IMR-90 (cell line): ENCODE data around the gene CRAMP1. TPM values are rescaled to one million over a fixed set of nuclear protein-coding genes. Genes with fewer than 3 reads are reported as not detected.

Experiments
- ATAC-seq: fragments of 200-7000 bp; cut with Tn5 transposase; 2 replicates; pipeline ENCODE4 v1.9.1; 2020; ENCODE audit warnings: low read depth, mild to moderate bottlenecking, moderate library complexity
- BruUV-seq: library from RNA; stranded (reverse); fragments of 400-500 nt; replicated peaks from 2 replicates; lab custom pipeline; 2021; lab: Mats Ljungman, UMichigan
- CTCF ChIA-PET: fragments of 300-600 bp; formaldehyde crosslinking; extraction: SDS; loops from one replicate; lab custom pipeline; 2021; ENCODE audit warnings: antibody characterized with exemption; lab: Yijun Ruan, JAX
- POLR2A ChIA-PET: fragments of 300-600 bp; sonication (Branson Sonifier 250); formaldehyde crosslinking; loops from one replicate; lab custom pipeline; 2022; ENCODE audit warnings: antibody characterized with exemption; ENCODE audit not compliant: unreplicated experiment; lab: Charles Lee
- DNase-seq: peaks from one replicate; pipeline ENCODE4 v3.0.0; 2013
- H2AFZ ChIP-seq: replicated peaks from 2 replicates; pipeline ENCODE3; 2013; ENCODE audit warnings: low read length, mild to moderate bottlenecking; ENCODE audit not compliant: poor library complexity
- H2AK5ac ChIP-seq: 2 replicates; pipeline ENCODE4 v1.6.1; 2013; ENCODE audit warnings: low read depth, low read length, inconsistent platforms
- H2AK9ac ChIP-seq: replicated peaks from 2 replicates; pipeline ENCODE3; 2013; ENCODE audit warnings: mild to moderate bottlenecking, low read depth, low read length, moderate library complexity; ENCODE audit not compliant: poor library complexity
- H2BK120ac ChIP-seq: 2 replicates; pipeline ENCODE4 v1.6.1; 2013; ENCODE audit warnings: low read depth, low read length, inconsistent platforms
- H2BK15ac ChIP-seq: 3 replicates; pipeline ENCODE4 v1.6.1; 2013; ENCODE audit warnings: low read depth, low read length, inconsistent platforms
- H2BK20ac ChIP-seq: 2 replicates; pipeline ENCODE4 v1.6.1; 2013; ENCODE audit warnings: low read depth, mild to moderate bottlenecking, inconsistent platforms, low read length, moderate library complexity
- H2BK5ac ChIP-seq: 2 replicates; pipeline ENCODE4 v1.6.1; 2013; ENCODE audit warnings: mild to moderate bottlenecking, low read depth, low read length, inconsistent platforms; ENCODE audit not compliant: poor library complexity, severe bottlenecking
- H3K14ac ChIP-seq: replicated peaks from 2 replicates; pipeline ENCODE4 v1.6.1; 2013; ENCODE audit warnings: low read depth, low read length, inconsistent platforms
- H3K18ac ChIP-seq: 2 replicates; pipeline ENCODE4 v1.6.1; 2013; ENCODE audit warnings: low read depth, low read length, control low read depth
- H3K23ac ChIP-seq: 2 replicates; pipeline ENCODE4 v1.6.1; 2013; ENCODE audit warnings: low read depth, low read length, inconsistent platforms
- H3K27ac ChIP-seq: 2 replicates; pipeline ENCODE4 v1.5.1; 2013; ENCODE audit warnings: mild to moderate bottlenecking, control low read depth, low read length; ENCODE audit not compliant: insufficient read depth
- H3K27me3 ChIP-seq: 2 replicates; pipeline ENCODE4 v1.6.1; 2013; ENCODE audit warnings: low read length; ENCODE audit not compliant: control insufficient read depth, insufficient read depth
- H3K36me3 ChIP-seq: 2 replicates; pipeline ENCODE4 v1.6.1; 2013; ENCODE audit warnings: low read length, mixed read lengths; ENCODE audit not compliant: control insufficient read depth, insufficient read depth
- H3K4ac ChIP-seq: 2 replicates; pipeline ENCODE4 v1.6.1; 2013; ENCODE audit warnings: low read depth, low read length, inconsistent platforms
- H3K4me1 ChIP-seq: 2 replicates; pipeline ENCODE4 v1.6.1; 2013; ENCODE audit warnings: low read length, mixed read lengths; ENCODE audit not compliant: control insufficient read depth, insufficient read depth
- H3K4me2 ChIP-seq: 2 replicates; pipeline ENCODE4 v1.6.1; 2013; ENCODE audit warnings: low read depth, mild to moderate bottlenecking, control low read depth, low read length, moderate library complexity
- H3K4me3 ChIP-seq: 2 replicates; pipeline ENCODE4 v1.5.1; 2013; ENCODE audit warnings: low read depth, mild to moderate bottlenecking, control low read depth, low read length, moderate library complexity; ENCODE audit not compliant: insufficient read depth
- H3K56ac ChIP-seq: 2 replicates; pipeline ENCODE4 v1.6.1; 2013; ENCODE audit warnings: low read length, inconsistent platforms; ENCODE audit not compliant: insufficient read depth; ENCODE audit errors: extremely low read depth
- H3K79me1 ChIP-seq, 2 experiments: 2 replicates each; pipeline ENCODE4 v1.6.1; 2013; ENCODE audit warnings: low read length in 2 of 2, inconsistent platforms in 1 of 2, low read depth in 1 of 2
- H3K9ac ChIP-seq: 2 replicates; pipeline ENCODE4 v1.6.1; 2013; ENCODE audit warnings: low read depth, low read length, control low read depth
- H3K9me1 ChIP-seq: 2 replicates; pipeline ENCODE4 v1.6.1; 2013; ENCODE audit warnings: low read length, inconsistent platforms; ENCODE audit not compliant: insufficient read depth
- H3K9me3 ChIP-seq: 2 replicates; pipeline ENCODE4 v1.6.1; 2013; ENCODE audit warnings: low read length; ENCODE audit not compliant: control insufficient read depth, insufficient read depth
- H4K20me1 ChIP-seq: 2 replicates; pipeline ENCODE4 v1.6.1; 2013; ENCODE audit warnings: low read length, inconsistent platforms; ENCODE audit not compliant: insufficient read depth
- H4K5ac ChIP-seq: 2 replicates; pipeline ENCODE4 v1.6.1; 2013; ENCODE audit warnings: mild to moderate bottlenecking, low read depth, low read length, control low read depth
- H4K8ac ChIP-seq, 2 experiments: 2 replicates each; pipeline ENCODE4 v1.6.1; 2013; ENCODE audit warnings: low read depth in 2 of 2, low read length in 2 of 2, control low read depth in 1 of 2, inconsistent platforms in 1 of 2
- H4K91ac ChIP-seq: 2 replicates; pipeline ENCODE4 v1.6.1; 2013; ENCODE audit warnings: low read depth, low read length, inconsistent platforms; ENCODE audit not compliant: insufficient read depth
- BHLHE40 ChIP-seq: fragments of 150-350 bp; IDR thresholded peaks from 2 replicates; pipeline ENCODE4 v1.6.1; 2016; ENCODE audit warnings: mild to moderate bottlenecking, low read depth, low read length
- CEBPB ChIP-seq: IDR thresholded peaks from 2 replicates; pipeline ENCODE4 v1.6.1; 2012; ENCODE audit warnings: low read depth, low read length, improper control_type of control experiment
- CHD1 ChIP-seq: IDR thresholded peaks from 2 replicates; pipeline ENCODE4 v1.6.1; 2012; ENCODE audit warnings: low read depth, low read length, improper control_type of control experiment
- FOS ChIP-seq: fragments of 150-350 bp; IDR thresholded peaks from 2 replicates; pipeline ENCODE4 v1.6.1; 2016; ENCODE audit warnings: low read depth, low read length
- MAFK ChIP-seq: IDR thresholded peaks from 2 replicates; pipeline ENCODE4 v1.6.1; 2012; ENCODE audit warnings: low read depth, low read length, improper control_type of control experiment
- MAZ ChIP-seq: IDR thresholded peaks from 2 replicates; pipeline ENCODE4 v1.6.1; 2012; ENCODE audit warnings: low read depth, mild to moderate bottlenecking, low read length, improper control_type of control experiment, moderate library complexity, borderline replicate concordance
- MXI1 ChIP-seq: IDR thresholded peaks from 2 replicates; pipeline ENCODE4 v1.6.1; 2012; ENCODE audit warnings: low read depth, mild to moderate bottlenecking, low read length, moderate library complexity, borderline replicate concordance
- NFE2L2 ChIP-seq: fragments of 150-350 bp; IDR thresholded peaks from 2 replicates; pipeline ENCODE4 v1.6.1; 2016; ENCODE audit warnings: low read depth, mild to moderate bottlenecking, low read length
- POLR2A ChIP-seq: IDR thresholded peaks from 2 replicates; pipeline ENCODE4 v1.6.1; 2012; ENCODE audit warnings: mild to moderate bottlenecking, low read depth, low read length
- RAD21 ChIP-seq: IDR thresholded peaks from 2 replicates; pipeline ENCODE4 v1.6.1; 2012; ENCODE audit warnings: low read length, improper control_type of control experiment
- RCOR1 ChIP-seq: IDR thresholded peaks from 2 replicates; pipeline ENCODE4 v1.6.1; 2012; ENCODE audit warnings: mild to moderate bottlenecking, low read length, improper control_type of control experiment; ENCODE audit not compliant: insufficient replicate concordance
- RFX5 ChIP-seq: IDR thresholded peaks from 2 replicates; pipeline ENCODE4 v1.8.0; 2012; ENCODE audit warnings: low read depth, mild to moderate bottlenecking, low read length, moderate library complexity
- SMC3 ChIP-seq: fragments of 150-350 bp; IDR thresholded peaks from 2 replicates; pipeline ENCODE4 v1.6.1; 2016; ENCODE audit warnings: low read depth, mild to moderate bottlenecking, antibody characterized with exemption, low read length, moderate library complexity
- WGBS, 2 experiments: methylation state at CpG; one replicate each; pipeline versions ENCODE4 v1.1.5 to v1.1.7; 2013; ENCODE audit warnings: missing lambda C conversion rate in 2 of 2; ENCODE audit not compliant: insufficient read length in 1 of 2; ENCODE audit errors: extremely low coverage in 2 of 2; 5-methylcytosine and 5-hydroxymethylcytosine counted together
- dilution Hi-C: fragments of 300-500 bp; cut with HindIII; formaldehyde crosslinking; loops from one replicate; pipeline ENCODE4 v1.14.3; 2018; ENCODE audit warnings: low sequenced_read_pairs; ENCODE audit not compliant: unreplicated experiment
- in situ Hi-C: fragments of 300-500 bp; cut with MboI; formaldehyde crosslinking; loops from 3 replicates; pipeline ENCODE4 v1.14.3; 2019; ENCODE audit warnings: low sequenced_read_pairs, inconsistent platforms, mixed read lengths
- intact Hi-C: fragments of 100-400 bp; cut with micrococcal nuclease; formaldehyde crosslinking; loops from 2 replicates; pipeline ENCODE4 v1.10.0; 2022
- polyA plus RNA-seq, 3 experiments: library from polyadenylated mRNA; depleted of rRNA; stranded (reverse); fragments of >200 nt; gene quantifications; 2 replicates each; pipeline ENCODE4 v1.2.3, GENCODE V29; 2012; ENCODE audit warnings: low replicate concordance in 1 of 3
- total RNA-seq: library from RNA; depleted of rRNA; stranded (reverse); fragments of >200 nt; gene quantifications from 2 replicates; pipeline ENCODE4 v1.2.3, GENCODE V29; 2012
- TF ChIP-seq, protein P1 (sequence below): fragments of 150-350 bp; IDR thresholded peaks from 2 replicates; pipeline ENCODE4 v1.6.1; 2017; ENCODE audit warnings: mild to moderate bottlenecking, antibody characterized with exemption, low read length, low read depth
- TF ChIP-seq, protein P2 (sequence below): fragments of 150-350 bp; IDR thresholded peaks from 2 replicates; pipeline ENCODE4 v1.6.1; 2016; ENCODE audit warnings: low read depth, mild to moderate bottlenecking, low read length, moderate library complexity, borderline replicate concordance
- TF ChIP-seq, protein P3 (sequence below): conservative IDR thresholded peaks from 2 replicates; pipeline ENCODE4 v1.5.1; 2012; ENCODE audit warnings: mild to moderate bottlenecking, low read depth, low read length, improper control_type of control experiment

CRAMP1 gene
- total and polyA plus RNA-seq, 2 of the 4 experiments (the other 2 are of a cell fraction), result 3.2 to 12.0 TPM

DNA sequence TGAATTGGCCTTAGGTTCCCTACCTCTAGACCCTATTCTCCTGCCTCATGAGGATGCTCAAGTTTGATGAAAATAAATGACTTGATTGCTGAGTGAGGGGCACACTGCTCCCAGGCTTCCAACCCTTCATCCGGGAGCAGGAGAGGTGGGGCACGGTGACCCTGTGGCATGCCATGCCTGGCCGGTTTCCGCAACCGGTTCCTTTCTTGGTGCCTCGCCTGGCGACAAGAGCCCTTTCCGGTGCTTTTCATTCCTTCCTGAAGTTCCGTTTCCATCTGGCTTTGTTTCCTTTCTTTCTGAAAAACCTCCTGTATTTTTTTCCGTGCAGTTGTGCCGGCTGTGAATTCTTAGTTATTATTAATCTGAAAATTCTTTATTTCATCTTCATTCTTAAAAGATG lies 27.7 kb downstream of the CRAMP1 start:
- ATAC-seq (no peak), DNase-seq (no peak)
- H3K14ac ChIP-seq, result no peak overlapping the region
- H2AFZ ChIP-seq, result no peak overlapping the region
- H4K20me1 ChIP-seq, result peaks cover 35% of the 10 kb centered on the region
- TF ChIP-seq, protein P1, sequence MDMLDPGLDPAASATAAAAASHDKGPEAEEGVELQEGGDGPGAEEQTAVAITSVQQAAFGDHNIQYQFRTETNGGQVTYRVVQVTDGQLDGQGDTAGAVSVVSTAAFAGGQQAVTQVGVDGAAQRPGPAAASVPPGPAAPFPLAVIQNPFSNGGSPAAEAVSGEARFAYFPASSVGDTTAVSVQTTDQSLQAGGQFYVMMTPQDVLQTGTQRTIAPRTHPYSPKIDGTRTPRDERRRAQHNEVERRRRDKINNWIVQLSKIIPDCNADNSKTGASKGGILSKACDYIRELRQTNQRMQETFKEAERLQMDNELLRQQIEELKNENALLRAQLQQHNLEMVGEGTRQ, result no peak
- no peak for TF ChIP-seq SMC3
- TF ChIP-seq RCOR1, result no peak
- TF ChIP-seq BHLHE40, result no peak
- no peak for TF ChIP-seq CHD1
- no peak for TF ChIP-seq RAD21
- no peak for TF ChIP-seq MAZ
- TF ChIP-seq RFX5, result no peak
- TF ChIP-seq NFE2L2, result no peak
- no peak for TF ChIP-seq MAFK
- TF ChIP-seq, protein P2, sequence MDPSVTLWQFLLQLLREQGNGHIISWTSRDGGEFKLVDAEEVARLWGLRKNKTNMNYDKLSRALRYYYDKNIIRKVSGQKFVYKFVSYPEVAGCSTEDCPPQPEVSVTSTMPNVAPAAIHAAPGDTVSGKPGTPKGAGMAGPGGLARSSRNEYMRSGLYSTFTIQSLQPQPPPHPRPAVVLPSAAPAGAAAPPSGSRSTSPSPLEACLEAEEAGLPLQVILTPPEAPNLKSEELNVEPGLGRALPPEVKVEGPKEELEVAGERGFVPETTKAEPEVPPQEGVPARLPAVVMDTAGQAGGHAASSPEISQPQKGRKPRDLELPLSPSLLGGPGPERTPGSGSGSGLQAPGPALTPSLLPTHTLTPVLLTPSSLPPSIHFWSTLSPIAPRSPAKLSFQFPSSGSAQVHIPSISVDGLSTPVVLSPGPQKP, result no peak
- no peak for TF ChIP-seq CEBPB
- no peak for TF ChIP-seq POLR2A
- TF ChIP-seq FOS, result no peak
- TF ChIP-seq, protein P3, sequence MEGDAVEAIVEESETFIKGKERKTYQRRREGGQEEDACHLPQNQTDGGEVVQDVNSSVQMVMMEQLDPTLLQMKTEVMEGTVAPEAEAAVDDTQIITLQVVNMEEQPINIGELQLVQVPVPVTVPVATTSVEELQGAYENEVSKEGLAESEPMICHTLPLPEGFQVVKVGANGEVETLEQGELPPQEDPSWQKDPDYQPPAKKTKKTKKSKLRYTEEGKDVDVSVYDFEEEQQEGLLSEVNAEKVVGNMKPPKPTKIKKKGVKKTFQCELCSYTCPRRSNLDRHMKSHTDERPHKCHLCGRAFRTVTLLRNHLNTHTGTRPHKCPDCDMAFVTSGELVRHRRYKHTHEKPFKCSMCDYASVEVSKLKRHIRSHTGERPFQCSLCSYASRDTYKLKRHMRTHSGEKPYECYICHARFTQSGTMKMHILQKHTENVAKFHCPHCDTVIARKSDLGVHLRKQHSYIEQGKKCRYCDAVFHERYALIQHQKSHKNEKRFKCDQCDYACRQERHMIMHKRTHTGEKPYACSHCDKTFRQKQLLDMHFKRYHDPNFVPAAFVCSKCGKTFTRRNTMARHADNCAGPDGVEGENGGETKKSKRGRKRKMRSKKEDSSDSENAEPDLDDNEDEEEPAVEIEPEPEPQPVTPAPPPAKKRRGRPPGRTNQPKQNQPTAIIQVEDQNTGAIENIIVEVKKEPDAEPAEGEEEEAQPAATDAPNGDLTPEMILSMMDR, result no peak
- no peak for TF ChIP-seq MXI1
- H3K9me1 ChIP-seq, result peaks cover 7% of the 10 kb centered on the region; the same call in 1 of the 2 replicates
- no peak overlapping the region for H2AK9ac ChIP-seq
- no peak overlapping the region for H3K56ac ChIP-seq
- H3K4ac ChIP-seq, result no peak overlapping the region
- H3K79me1 ChIP-seq, result peaks cover 21 to 41% of the 10 kb centered on the region in 2 experiments
- H3K23ac ChIP-seq, result no peak overlapping the region
- no peak overlapping the region for H2BK15ac ChIP-seq
- H2BK120ac ChIP-seq, result no peak overlapping the region
- 95% methylated on average over 4 of the region's 11 CpGs; no CpG with 5 or more reads in 1 of the 2 experiments for WGBS, 2 experiments
- ChIA-PET POLR2A (no interaction called here), CTCF (no interaction called here)
- H2AK5ac ChIP-seq, result no peak overlapping the region
- no peak overlapping the region for H2BK5ac ChIP-seq
- no peak overlapping the region for H4K91ac ChIP-seq
- intact Hi-C loops, result no loop called here
- no peak overlapping the region for H2BK20ac ChIP-seq
- no peak overlapping the region for H3K9ac ChIP-seq
- H3K9me3 ChIP-seq, result no peaks in the 10 kb centered on the region
- H3K18ac ChIP-seq, result no peak overlapping the region
- no peak overlapping the region for H4K8ac ChIP-seq
- no peaks in the 10 kb centered on the region for H3K27me3 ChIP-seq
- dilution Hi-C loops, result no loop called here
- no peak overlapping the region for H3K4me3 ChIP-seq
- H3K36me3 ChIP-seq, result peaks cover 78% of the 10 kb centered on the region
- H3K4me1 ChIP-seq, result no peaks in the 10 kb centered on the region
- BruUV-seq, result no TSS peak
- H3K4me2 ChIP-seq, result no peak overlapping the region
- H4K5ac ChIP-seq, result no peak overlapping the region
- in situ Hi-C loops, result no loop called here
- H3K27ac ChIP-seq, result no peak overlapping the region
